ENCODE results near the gene HSPB7.

- TF ChIP-seq, protein P1, sequence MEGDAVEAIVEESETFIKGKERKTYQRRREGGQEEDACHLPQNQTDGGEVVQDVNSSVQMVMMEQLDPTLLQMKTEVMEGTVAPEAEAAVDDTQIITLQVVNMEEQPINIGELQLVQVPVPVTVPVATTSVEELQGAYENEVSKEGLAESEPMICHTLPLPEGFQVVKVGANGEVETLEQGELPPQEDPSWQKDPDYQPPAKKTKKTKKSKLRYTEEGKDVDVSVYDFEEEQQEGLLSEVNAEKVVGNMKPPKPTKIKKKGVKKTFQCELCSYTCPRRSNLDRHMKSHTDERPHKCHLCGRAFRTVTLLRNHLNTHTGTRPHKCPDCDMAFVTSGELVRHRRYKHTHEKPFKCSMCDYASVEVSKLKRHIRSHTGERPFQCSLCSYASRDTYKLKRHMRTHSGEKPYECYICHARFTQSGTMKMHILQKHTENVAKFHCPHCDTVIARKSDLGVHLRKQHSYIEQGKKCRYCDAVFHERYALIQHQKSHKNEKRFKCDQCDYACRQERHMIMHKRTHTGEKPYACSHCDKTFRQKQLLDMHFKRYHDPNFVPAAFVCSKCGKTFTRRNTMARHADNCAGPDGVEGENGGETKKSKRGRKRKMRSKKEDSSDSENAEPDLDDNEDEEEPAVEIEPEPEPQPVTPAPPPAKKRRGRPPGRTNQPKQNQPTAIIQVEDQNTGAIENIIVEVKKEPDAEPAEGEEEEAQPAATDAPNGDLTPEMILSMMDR (IDR thresholded peaks at IDR 0.05) = no peak
- TF ChIP-seq POLR2A (IDR thresholded peaks at IDR 0.05) = no peak
Measured at GRCh38 chr1:16066245-16066644, 48.4 kb upstream of the HSPB7 start.
